Neural cell (in vitro differentiated cells): ENCODE data around the gene ITM2C.

Experiments
- CTCF ChIP-seq: fragments of 450-650 bp; IDR thresholded peaks from 2 replicates; pipeline ENCODE4 v1.5.1; 2014; ENCODE audit warnings: antibody characterized with exemption, mild to moderate bottlenecking, moderate library complexity; ENCODE audit not compliant: poor library complexity, severe bottlenecking
- EP300 ChIP-seq: fragments of 450-650 bp; conservative IDR thresholded peaks from 2 replicates; pipeline ENCODE4 v1.6.1; 2014; ENCODE audit warnings: antibody characterized with exemption, mild to moderate bottlenecking, moderate library complexity; ENCODE audit not compliant: poor library complexity, severe bottlenecking
- EZH2 ChIP-seq: fragments of 200-600, 300-800 bp; shearing (Covaris generic), sonication (generic); IDR thresholded peaks from 2 replicates; pipeline ENCODE4 v1.6.1; 2014; ENCODE audit warnings: antibody characterized with exemption, low read length, borderline replicate concordance, mild to moderate bottlenecking; ENCODE audit not compliant: insufficient read depth, poor library complexity, severe bottlenecking
- MXI1 ChIP-seq: fragments of 450-650 bp; conservative IDR thresholded peaks from 2 replicates; pipeline ENCODE4 v1.6.1; 2014; ENCODE audit warnings: antibody characterized with exemption, mild to moderate bottlenecking; ENCODE audit not compliant: poor library complexity, severe bottlenecking
- POLR2AphosphoS5 ChIP-seq: IDR thresholded peaks from 2 replicates; pipeline ENCODE4 v1.6.1; 2012
- RAD21 ChIP-seq: fragments of 450-650 bp; conservative IDR thresholded peaks from 2 replicates; pipeline ENCODE4 v1.6.1; 2014; ENCODE audit warnings: antibody characterized with exemption, mild to moderate bottlenecking, moderate library complexity
- REST ChIP-seq: IDR thresholded peaks from 2 replicates; pipeline ENCODE4 v1.6.1; 2012; ENCODE audit warnings: borderline replicate concordance
- TAF1 ChIP-seq: IDR thresholded peaks from 2 replicates; pipeline ENCODE4 v1.6.1; 2012; ENCODE audit warnings: low read depth

- TF ChIP-seq CTCF, result no peak
- TF ChIP-seq REST, result no peak
- TF ChIP-seq MXI1, result no peak
- TF ChIP-seq EP300, result no peak
- TF ChIP-seq EZH2, result no peak
- no peak for TF ChIP-seq POLR2AphosphoS5
- no peak for TF ChIP-seq TAF1
- no peak for TF ChIP-seq RAD21
These were observed 10.9 kb downstream of the ITM2C start for GRCh38 chr2:230875347-230876315.
